Spleen (tissue), 7 donors: ENCODE data around the gene FNDC3A.

ENCODE experiments used
- POLR2A ChIP-seq, 3 donors: fragments of 450-650 bp; IDR thresholded peaks; one replicate each; pipeline ENCODE4 v1.5.1; 2017; ENCODE audit warnings: antibody characterized with exemption in 3 of 3, mild to moderate bottlenecking in 1 of 3
- POLR2AphosphoS5 ChIP-seq, 3 donors: sonication (generic); formaldehyde crosslinking; IDR thresholded peaks; one replicate each; pipeline ENCODE4 v1.5.1; 2017; ENCODE audit warnings: antibody characterized with exemption in 3 of 3
- TF ChIP-seq, protein P1 (sequence below), 11 experiments: fragments of 200-600 bp in 7 of 11; fragments of 450-650 bp in 4 of 11; sonication (generic) in 4 of 11; IDR thresholded peaks in 8 of 11; conservative IDR thresholded peaks in 3 of 11; 1 replicate in 7 of 11; 2 replicates in 4 of 11; pipeline versions ENCODE4 v1.4.0 to v1.8.0; 2016 to 2021; ENCODE audit warnings: antibody characterized with exemption in 11 of 11, inconsistent platforms in 4 of 11, mild to moderate bottlenecking in 1 of 11
- donor health status: DM: no; HTN: no; CAD: no; lungs with moderate emphysema.
- donor health status: DM: no; HTN: no; CAD: no.
- donor health status: DM: no; HTN: no; CAD: no.

- TF ChIP-seq, protein P1, sequence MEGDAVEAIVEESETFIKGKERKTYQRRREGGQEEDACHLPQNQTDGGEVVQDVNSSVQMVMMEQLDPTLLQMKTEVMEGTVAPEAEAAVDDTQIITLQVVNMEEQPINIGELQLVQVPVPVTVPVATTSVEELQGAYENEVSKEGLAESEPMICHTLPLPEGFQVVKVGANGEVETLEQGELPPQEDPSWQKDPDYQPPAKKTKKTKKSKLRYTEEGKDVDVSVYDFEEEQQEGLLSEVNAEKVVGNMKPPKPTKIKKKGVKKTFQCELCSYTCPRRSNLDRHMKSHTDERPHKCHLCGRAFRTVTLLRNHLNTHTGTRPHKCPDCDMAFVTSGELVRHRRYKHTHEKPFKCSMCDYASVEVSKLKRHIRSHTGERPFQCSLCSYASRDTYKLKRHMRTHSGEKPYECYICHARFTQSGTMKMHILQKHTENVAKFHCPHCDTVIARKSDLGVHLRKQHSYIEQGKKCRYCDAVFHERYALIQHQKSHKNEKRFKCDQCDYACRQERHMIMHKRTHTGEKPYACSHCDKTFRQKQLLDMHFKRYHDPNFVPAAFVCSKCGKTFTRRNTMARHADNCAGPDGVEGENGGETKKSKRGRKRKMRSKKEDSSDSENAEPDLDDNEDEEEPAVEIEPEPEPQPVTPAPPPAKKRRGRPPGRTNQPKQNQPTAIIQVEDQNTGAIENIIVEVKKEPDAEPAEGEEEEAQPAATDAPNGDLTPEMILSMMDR (IDR thresholded peaks at IDR 0.05 in 8 of 11, conservative IDR thresholded peaks at IDR 0.05 in 3 of 11), result no peak
- TF ChIP-seq POLR2A (IDR thresholded peaks at IDR 0.05), result no peak
- no peak for TF ChIP-seq POLR2AphosphoS5 (IDR thresholded peaks at IDR 0.05)
These were observed 79.3 kb downstream of the FNDC3A start for GRCh38 chr13:49055021-49055420.
